ENCODE data around the gene ALOX15B.

- TF ChIP-seq CTCF (IDR thresholded peaks at IDR 0.05) (peak; percentile 84 to 91 (median 88)), POLR2A (IDR thresholded peaks at IDR 0.05) (no peak), EP300 (IDR thresholded peaks at IDR 0.05) (no peak)
These were observed 40.7 kb downstream of the ALOX15B start for GRCh38 chr17:8079291-8080207.

All from upper lobe of left lung (tissue), 4 donors.